H9 (cell line): Measurements from ENCODE around the gene NBL1. TPM values are rescaled to one million over a fixed set of nuclear protein-coding genes. Genes with fewer than 3 reads are reported as not detected.
A peak's percentile ranks its signal among the peaks of the same experiment; 100 is the strongest.

ENCODE experiments used
- DNase-seq: peaks from one replicate; pipeline ENCODE4 v3.0.0-alpha.2; 2017
- H2AFZ ChIP-seq: one replicate; pipeline ENCODE4 v1.6.1; 2013; ENCODE audit warnings: mild to moderate bottlenecking, low read length, control low read depth, moderate library complexity
- H2AK5ac ChIP-seq: 2 replicates; pipeline ENCODE4 v1.6.1; 2013; ENCODE audit warnings: low read length, control low read depth, mixed read lengths; ENCODE audit not compliant: insufficient read length
- H2BK120ac ChIP-seq: one replicate; pipeline ENCODE4 v1.6.1; 2013; ENCODE audit warnings: low read depth, mild to moderate bottlenecking, low read length, control low read depth, inconsistent platforms; ENCODE audit not compliant: poor library complexity, severe bottlenecking
- H2BK12ac ChIP-seq: 2 replicates; pipeline ENCODE4 v1.6.1; 2013; ENCODE audit warnings: low read length, control low read depth, mixed read lengths, low read depth; ENCODE audit not compliant: insufficient read length
- H2BK15ac ChIP-seq: 2 replicates; pipeline ENCODE4 v1.6.1; 2013; ENCODE audit warnings: low read depth, low read length, control low read depth
- H2BK20ac ChIP-seq: one replicate; pipeline ENCODE4 v1.6.1; 2013; ENCODE audit warnings: low read depth, mild to moderate bottlenecking, low read length, control low read depth, inconsistent platforms; ENCODE audit not compliant: poor library complexity, severe bottlenecking
- H2BK5ac ChIP-seq: 2 replicates; pipeline ENCODE4 v1.6.1; 2013; ENCODE audit warnings: low read length, control low read depth, mixed read lengths; ENCODE audit not compliant: insufficient read length
- H3K14ac ChIP-seq: 2 replicates; pipeline ENCODE4 v1.6.1; 2013; ENCODE audit warnings: low read length, control low read depth; ENCODE audit not compliant: insufficient read depth
- H3K18ac ChIP-seq: 2 replicates; pipeline ENCODE4 v1.6.1; 2013; ENCODE audit warnings: low read depth, mild to moderate bottlenecking, mixed read lengths, low read length, control low read depth; ENCODE audit not compliant: insufficient read length
- H3K23ac ChIP-seq: 2 replicates; pipeline ENCODE4 v1.6.1; 2013; ENCODE audit warnings: low read length, control low read depth, mixed read lengths, low read depth; ENCODE audit not compliant: insufficient read length
- H3K23me2 ChIP-seq: 2 replicates; pipeline ENCODE4 v1.6.1; 2013; ENCODE audit warnings: low read depth, mild to moderate bottlenecking, mixed read lengths, low read length, control low read depth; ENCODE audit not compliant: insufficient read length, poor library complexity, severe bottlenecking
- H3K27ac ChIP-seq: 2 replicates; pipeline ENCODE4 v1.5.1; 2013; ENCODE audit warnings: low read length, control low read depth, mixed read lengths, low read depth; ENCODE audit not compliant: insufficient read length
- H3K27me3 ChIP-seq: 2 replicates; pipeline ENCODE4 v1.6.1; 2013; ENCODE audit warnings: low read length, control low read depth, inconsistent platforms; ENCODE audit not compliant: insufficient read depth
- H3K4ac ChIP-seq: 2 replicates; pipeline ENCODE4 v1.6.1; 2013; ENCODE audit warnings: low read depth, mild to moderate bottlenecking, control low read depth, inconsistent platforms, low read length, moderate library complexity
- H3K4me1 ChIP-seq: 2 replicates; pipeline ENCODE4 v1.6.1; 2013; ENCODE audit warnings: low read length, control low read depth, inconsistent platforms; ENCODE audit not compliant: insufficient read depth
- H3K4me2 ChIP-seq: 2 replicates; pipeline ENCODE4 v1.6.1; 2013; ENCODE audit warnings: low read length, control low read depth, mixed read lengths; ENCODE audit not compliant: insufficient read length, insufficient read depth
- H3K56ac ChIP-seq: 2 replicates; pipeline ENCODE4 v1.6.1; 2013; ENCODE audit warnings: low read depth, mild to moderate bottlenecking, mixed read lengths, low read length, control low read depth; ENCODE audit not compliant: insufficient read length
- H3K79me1 ChIP-seq: 2 replicates; pipeline ENCODE4 v1.6.1; 2013; ENCODE audit warnings: low read depth, mild to moderate bottlenecking, moderate library complexity, low read length, control low read depth, inconsistent platforms; ENCODE audit not compliant: insufficient read depth, poor library complexity, severe bottlenecking
- H3K79me2 ChIP-seq: 2 replicates; pipeline ENCODE4 v1.6.1; 2013; ENCODE audit warnings: low read length, control low read depth, inconsistent platforms; ENCODE audit not compliant: insufficient read depth
- H3K9ac ChIP-seq: 2 replicates; pipeline ENCODE4 v1.6.1; 2013; ENCODE audit warnings: low read length, control low read depth, mixed read lengths; ENCODE audit not compliant: insufficient read length; ENCODE audit errors: extremely low read depth
- H3K9me3 ChIP-seq: one replicate; pipeline ENCODE4 v1.6.1; 2013; ENCODE audit warnings: low read depth, low read length, inconsistent platforms; ENCODE audit not compliant: control insufficient read depth
- H3T11ph ChIP-seq: one replicate; pipeline ENCODE4 v1.6.1; 2013; ENCODE audit warnings: mild to moderate bottlenecking, low read length, control low read depth, inconsistent platforms
- H4K20me1 ChIP-seq: one replicate; pipeline ENCODE4 v1.6.1; 2013; ENCODE audit not compliant: control insufficient read depth, insufficient read length, insufficient read depth
- H4K5ac ChIP-seq: 2 replicates; pipeline ENCODE4 v1.6.1; 2013; ENCODE audit warnings: low read depth, mild to moderate bottlenecking, mixed read lengths, low read length, control low read depth; ENCODE audit not compliant: insufficient read length
- H4K8ac ChIP-seq: replicated peaks from 2 replicates; pipeline ENCODE4 v1.6.1; 2013; ENCODE audit warnings: low read length, control low read depth, mixed read lengths, low read depth; ENCODE audit not compliant: insufficient read length
- H4K91ac ChIP-seq: 2 replicates; pipeline ENCODE4 v1.6.1; 2013; ENCODE audit warnings: low read depth, mild to moderate bottlenecking, moderate library complexity, mixed read lengths, low read length, control low read depth; ENCODE audit not compliant: insufficient read length
- H3K27ac Mint-ChIP-seq, 3 experiments: 2 replicates in 2 of 3; 3 replicates in 1 of 3; pipeline ENCODE4 v1.8.0; 2020 to 2021; ENCODE audit warnings: mixed read lengths in 3 of 3, mild to moderate bottlenecking in 1 of 3, moderate library complexity in 1 of 3
- H3K27me3 Mint-ChIP-seq: 2 replicates; pipeline ENCODE4 v1.8.0; 2021; ENCODE audit warnings: low read depth, mild to moderate bottlenecking, moderate library complexity, mixed read lengths
- H3K36me3 Mint-ChIP-seq, 3 experiments: 2 replicates in 2 of 3; 3 replicates in 1 of 3; pipeline ENCODE4 v1.8.0; 2020 to 2021; ENCODE audit warnings: low read depth in 3 of 3, mixed read lengths in 3 of 3; ENCODE audit not compliant: insufficient read depth in 1 of 3
- H3K4me1 Mint-ChIP-seq, 2 experiments: 2 replicates each; pipeline ENCODE4 v1.8.0; 2020; ENCODE audit warnings: mixed read lengths in 2 of 2
- H3K4me3 Mint-ChIP-seq, 2 experiments: 2 replicates in 1 of 2; 3 replicates in 1 of 2; pipeline ENCODE4 v1.8.0; 2020 to 2021; ENCODE audit warnings: mild to moderate bottlenecking in 2 of 2, mixed read lengths in 2 of 2, moderate library complexity in 1 of 2
- H3K9me3 Mint-ChIP-seq, 2 experiments: 2 replicates in 1 of 2; 3 replicates in 1 of 2; pipeline ENCODE4 v1.8.0; 2020; ENCODE audit warnings: mild to moderate bottlenecking in 2 of 2, mixed read lengths in 2 of 2, moderate library complexity in 1 of 2
- CTCF ChIP-seq: fragments of 200-600 bp; sonication (generic); conservative IDR thresholded peaks from 3 replicates; pipeline ENCODE4 v1.8.0; 2021; ENCODE audit warnings: antibody characterized with exemption, mild to moderate bottlenecking
- WGBS: extraction: QIAGEN DNeasy Blood & Tissue Kit; methylation state at CpG from one replicate; pipeline ENCODE4 v1.1.7; 2013; ENCODE audit warnings: missing lambda C conversion rate, low lambda C conversion rate, mixed read lengths; ENCODE audit not compliant: insufficient read length; ENCODE audit errors: extremely low coverage; 5-methylcytosine and 5-hydroxymethylcytosine counted together
- total RNA-seq: library from RNA; stranded (reverse); gene quantifications from 2 replicates; pipeline ENCODE4 v1.2.1, GENCODE V29; 2021

Gene NBL1
- total RNA-seq, 1 experiment from 2014 or later, result 6.4 TPM

DNA sequence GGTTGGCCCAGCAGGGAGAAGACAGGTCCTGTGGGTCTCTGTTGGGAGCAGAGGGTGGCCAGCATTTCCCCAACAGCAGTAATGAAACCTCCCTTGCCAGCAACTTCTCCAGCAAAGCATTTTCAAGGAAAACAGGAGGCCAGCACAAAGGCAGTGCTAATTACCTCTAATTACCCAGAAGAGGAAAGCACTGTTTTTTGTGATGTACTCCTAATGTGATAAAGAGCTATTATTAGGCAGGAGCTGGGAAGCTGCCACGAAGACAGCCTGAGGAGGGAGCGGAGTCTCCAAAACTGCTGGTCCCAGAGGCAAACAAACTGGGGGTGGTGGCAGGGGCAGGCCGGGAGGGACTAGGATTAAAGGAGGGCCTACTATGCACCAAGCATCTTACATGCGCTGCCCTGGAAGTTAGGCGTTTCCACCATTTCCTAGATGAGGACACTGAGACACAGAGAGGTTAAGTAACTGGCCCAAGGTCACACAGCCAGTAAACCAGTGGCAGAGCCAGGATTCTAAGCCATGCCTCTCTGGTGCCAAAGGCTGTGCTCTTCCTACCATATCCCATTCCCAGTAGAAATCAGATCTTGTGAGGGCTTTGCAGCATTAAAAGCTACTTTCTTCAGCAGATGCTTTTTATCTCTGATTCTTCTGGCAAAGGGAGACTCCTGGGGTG lies 45.1 kb downstream of the NBL1 start:
- no peak overlapping the region for H3K27ac ChIP-seq
- no peak overlapping the region for H4K5ac ChIP-seq
- H3K4me3 Mint-ChIP-seq, result no peak overlapping the region

More for the DNA sequence above, 45.1 kb downstream of the NBL1 start:
- Histone ChIP-seq H2BK20ac (no peak overlapping the region), H4K8ac (no peak overlapping the region), H3K23me2 (no peaks in the 10 kb centered on the region), H3K79me1 (no peaks in the 10 kb centered on the region), H3K4me2 (no peak overlapping the region), H3K56ac (no peak overlapping the region), H2BK120ac (no peak overlapping the region), H4K20me1 (no peaks in the 10 kb centered on the region), H3K23ac (no peak overlapping the region), H3K14ac (no peak overlapping the region), H2BK15ac (no peak overlapping the region), H3K18ac (no peak overlapping the region), H4K91ac (no peak overlapping the region), H3K27me3 (no peaks in the 10 kb centered on the region), H2BK5ac (no peak overlapping the region), H2AK5ac (no peak overlapping the region), H3K9me3 (no peaks in the 10 kb centered on the region), H3K4me1 (no peaks in the 10 kb centered on the region; the same call in 1 of the 2 replicates), H3K9ac (no peak overlapping the region), H2AFZ (no peak overlapping the region), H3K4ac (no peak overlapping the region), H3T11ph (no peak overlapping the region), H3K79me2 (no peaks in the 10 kb centered on the region), H2BK12ac (no peak overlapping the region)
- peaks cover 8% of the 10 kb centered on the region for H3K27me3 Mint-ChIP-seq
- no peak for TF ChIP-seq CTCF
- peaks cover 0 to 4% (median 0%) of the 10 kb centered on the region in 3 experiments; a peak in 2 of 7 replicates for H3K36me3 Mint-ChIP-seq
- H3K4me1 Mint-ChIP-seq, result peaks cover 21 to 35% of the 10 kb centered on the region in 2 experiments
- DNase-seq, result no peak
- H3K9me3 Mint-ChIP-seq, result peaks cover 0 to 4% of the 10 kb centered on the region in 2 experiments; a peak in 2 of 5 replicates
- H3K27ac Mint-ChIP-seq, result peak overlapping the region; percentile 54 to 81 (median 55); a peak in 3 of 7 replicates
- no CpG with 5 or more reads among the region's 5 CpGs for WGBS
